HG02642 (cell line): Measurements from ENCODE around the gene STH.

Source experiments
- ATAC-seq: cut with Tn5 transposase; IDR thresholded peaks from one replicate; pipeline ENCODE4 v1.9.1; 2021; ENCODE audit warnings: mild to moderate bottlenecking; ENCODE audit not compliant: unreplicated experiment, poor library complexity

STH gene

DNA sequence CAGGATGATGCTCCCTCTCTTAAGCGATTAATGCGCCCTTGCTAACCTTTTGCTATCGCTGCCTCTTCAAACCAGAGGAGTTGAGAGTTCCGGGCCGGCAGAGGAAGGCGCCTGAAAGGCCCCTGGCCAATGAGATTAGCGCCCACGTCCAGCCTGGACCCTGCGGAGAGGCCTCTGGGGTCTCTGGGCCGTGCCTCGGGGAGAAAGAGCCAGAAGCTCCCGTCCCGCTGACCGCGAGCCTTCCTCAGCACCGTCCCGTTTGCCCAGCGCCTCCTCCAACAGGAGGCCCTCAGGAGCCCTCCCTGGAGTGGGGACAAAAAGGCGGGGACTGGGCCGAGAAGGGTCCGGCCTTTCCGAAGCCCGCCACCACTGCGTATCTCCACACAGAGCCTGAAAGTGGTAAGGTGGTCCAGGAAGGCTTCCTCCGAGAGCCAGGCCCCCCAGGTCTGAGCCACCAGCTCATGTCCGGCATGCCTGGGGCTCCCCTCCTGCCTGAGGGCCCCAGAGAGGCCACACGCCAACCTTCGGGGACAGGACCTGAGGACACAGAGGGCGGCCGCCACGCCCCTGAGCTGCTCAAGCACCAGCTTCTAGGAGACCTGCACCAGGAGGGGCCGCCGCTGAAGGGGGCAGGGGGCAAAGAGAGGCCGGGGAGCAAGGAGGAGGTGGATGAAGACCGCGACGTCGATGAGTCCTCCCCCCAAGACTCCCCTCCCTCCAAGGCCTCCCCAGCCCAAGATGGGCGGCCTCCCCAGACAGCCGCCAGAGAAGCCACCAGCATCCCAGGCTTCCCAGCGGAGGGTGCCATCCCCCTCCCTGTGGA, 16.0 kb upstream of the STH start:
- no peak for ATAC-seq

DNA sequence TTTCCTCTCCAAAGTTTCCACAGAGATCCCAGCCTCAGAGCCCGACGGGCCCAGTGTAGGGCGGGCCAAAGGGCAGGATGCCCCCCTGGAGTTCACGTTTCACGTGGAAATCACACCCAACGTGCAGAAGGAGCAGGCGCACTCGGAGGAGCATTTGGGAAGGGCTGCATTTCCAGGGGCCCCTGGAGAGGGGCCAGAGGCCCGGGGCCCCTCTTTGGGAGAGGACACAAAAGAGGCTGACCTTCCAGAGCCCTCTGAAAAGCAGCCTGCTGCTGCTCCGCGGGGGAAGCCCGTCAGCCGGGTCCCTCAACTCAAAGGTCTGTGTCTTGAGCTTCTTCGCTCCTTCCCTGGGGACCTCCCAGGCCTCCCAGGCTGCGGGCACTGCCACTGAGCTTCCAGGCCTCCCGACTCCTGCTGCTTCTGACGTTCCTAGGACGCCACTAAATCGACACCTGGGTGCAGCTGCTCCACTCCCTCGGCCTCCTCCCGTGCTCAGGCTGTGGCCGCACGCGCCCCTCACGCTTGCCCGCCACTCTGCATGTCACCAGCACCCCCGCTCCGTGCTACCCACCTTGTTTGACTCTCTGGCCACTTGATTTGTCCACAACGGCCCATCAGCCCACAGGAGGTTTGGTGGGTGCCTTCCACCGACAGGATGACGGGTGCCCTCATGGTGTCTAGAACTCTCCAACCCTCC, 15.3 kb upstream of the STH start:
- no peak for ATAC-seq

DNA sequence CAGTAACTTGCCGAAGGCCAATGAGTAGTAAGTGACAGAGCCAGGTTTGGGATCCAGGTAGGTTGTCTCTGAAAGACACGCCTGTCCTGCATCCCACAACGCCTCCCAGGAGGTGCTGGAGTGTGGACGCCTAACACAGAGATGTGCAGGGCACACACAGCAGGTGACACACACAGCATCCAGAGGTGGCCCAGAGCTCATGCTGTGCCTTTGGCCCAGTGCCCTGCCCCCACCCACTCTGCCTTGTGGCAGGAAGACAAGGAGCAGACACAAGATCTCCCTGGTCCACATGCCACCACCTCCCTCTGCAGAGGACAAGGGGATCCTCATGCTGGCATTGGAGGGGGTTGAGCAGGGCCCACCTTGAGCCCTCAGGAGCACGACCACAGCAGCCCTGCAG, 14.7 kb upstream of the STH start:
- ATAC-seq, result no peak

DNA sequence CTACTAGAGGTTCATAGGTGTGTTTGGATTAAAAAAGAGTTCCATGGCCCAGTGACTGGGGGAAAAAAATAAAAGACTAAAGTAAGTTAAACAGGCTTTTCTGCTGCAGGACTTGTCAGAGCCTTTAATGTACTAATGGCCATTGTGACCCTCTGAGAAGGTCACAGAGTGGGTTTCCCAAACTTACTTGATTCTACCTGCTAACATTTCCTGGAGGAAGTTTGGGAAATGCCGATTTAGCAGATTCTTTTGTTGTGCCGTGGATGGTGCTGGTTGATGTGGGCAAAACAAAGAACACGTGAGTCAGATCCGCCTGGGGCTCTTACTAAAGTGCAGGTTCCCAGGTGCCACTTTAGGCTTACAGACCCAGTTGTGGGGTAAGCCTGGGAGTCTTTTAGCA, 13.6 kb upstream of the STH start:
- ATAC-seq, result no peak

DNA sequence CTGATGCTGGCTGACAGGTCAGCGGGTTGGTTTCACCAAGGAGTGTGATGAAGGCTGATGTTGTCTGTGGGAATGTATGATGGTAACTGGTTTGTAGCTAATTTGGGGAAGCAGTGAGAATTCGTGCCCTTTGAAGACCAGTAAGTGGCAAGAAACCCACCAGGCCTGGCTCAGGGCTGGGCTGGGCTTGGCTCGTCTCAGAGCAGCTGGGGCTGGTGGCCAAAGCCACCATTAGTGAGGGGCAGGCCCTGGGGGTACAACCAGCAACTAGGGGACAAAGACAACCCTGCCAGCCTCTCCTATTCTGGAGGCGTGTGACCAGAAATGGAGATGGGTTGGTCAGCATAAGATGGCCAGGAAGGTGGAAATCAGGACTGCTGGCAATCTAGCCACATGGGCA, 13.0 kb upstream of the STH start:
- no peak for ATAC-seq

DNA sequence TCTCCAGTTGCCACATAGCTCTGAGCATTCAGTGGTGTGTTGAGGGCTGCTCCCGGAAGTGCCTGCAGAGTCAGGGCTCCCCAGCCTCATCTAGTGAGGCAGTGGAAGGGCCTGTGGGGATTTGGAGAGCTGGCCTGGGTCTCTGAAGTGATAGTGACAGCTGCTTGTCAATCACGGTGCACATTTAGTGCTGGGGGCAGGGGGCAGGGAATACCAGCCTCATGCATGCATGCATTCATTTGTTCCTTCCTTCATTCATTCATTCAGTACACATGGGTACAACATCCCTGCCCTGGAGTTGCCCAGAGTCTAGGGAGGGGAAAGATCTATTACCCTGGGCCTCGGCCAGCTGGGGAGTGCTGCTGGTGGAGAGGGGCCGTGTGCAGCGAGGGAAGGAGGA, 11.3 kb upstream of the STH start:
- no peak for ATAC-seq

DNA sequence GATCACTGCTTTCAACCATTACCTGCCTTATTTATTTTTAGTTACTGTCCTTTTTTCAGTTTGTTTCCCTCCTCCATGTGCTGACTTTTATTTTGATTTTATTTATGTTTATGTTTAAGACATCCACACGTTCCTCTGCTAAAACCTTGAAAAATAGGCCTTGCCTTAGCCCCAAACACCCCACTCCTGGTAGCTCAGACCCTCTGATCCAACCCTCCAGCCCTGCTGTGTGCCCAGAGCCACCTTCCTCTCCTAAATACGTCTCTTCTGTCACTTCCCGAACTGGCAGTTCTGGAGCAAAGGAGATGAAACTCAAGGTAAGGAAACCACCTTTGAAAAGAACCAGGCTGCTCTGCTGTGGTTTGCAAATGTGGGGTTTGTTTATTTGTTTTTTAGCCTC, 9.3 kb upstream of the STH start:
- ATAC-seq, result no peak

DNA sequence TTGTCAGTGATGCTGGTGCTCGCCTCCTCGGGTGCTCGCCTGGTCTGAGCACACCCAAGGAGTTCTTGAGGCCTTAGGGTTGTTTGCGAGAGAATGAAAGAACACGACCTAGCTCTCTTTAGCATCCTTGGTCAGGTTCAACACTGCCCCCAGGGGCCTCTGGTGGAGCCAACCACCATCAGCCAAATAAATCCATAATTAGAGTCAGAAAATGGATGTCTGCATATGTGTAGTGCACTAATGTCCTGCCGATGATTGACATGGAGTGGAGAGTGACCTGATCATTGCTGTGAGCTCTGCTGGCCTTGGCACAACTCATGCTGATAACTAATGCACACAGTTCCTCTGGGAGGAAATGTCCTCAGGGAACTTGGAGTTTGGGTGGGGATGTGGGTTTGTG, 8.2 kb upstream of the STH start:
- no peak for ATAC-seq

DNA sequence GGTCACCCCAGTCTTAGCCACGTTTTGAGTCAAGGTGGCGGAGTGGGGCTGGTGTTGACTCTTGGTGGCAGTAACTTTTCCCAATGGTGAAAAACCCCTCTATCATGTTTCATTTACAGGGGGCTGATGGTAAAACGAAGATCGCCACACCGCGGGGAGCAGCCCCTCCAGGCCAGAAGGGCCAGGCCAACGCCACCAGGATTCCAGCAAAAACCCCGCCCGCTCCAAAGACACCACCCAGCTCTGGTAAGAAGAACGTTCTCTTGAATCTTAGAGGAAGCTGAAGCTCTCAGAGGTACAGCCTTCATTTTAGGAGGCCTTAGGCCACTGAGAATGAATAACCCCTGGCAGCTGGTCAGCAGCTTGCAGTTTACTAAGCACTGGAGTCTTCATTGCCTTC, 7.7 kb upstream of the STH start:
- no peak for ATAC-seq

DNA sequence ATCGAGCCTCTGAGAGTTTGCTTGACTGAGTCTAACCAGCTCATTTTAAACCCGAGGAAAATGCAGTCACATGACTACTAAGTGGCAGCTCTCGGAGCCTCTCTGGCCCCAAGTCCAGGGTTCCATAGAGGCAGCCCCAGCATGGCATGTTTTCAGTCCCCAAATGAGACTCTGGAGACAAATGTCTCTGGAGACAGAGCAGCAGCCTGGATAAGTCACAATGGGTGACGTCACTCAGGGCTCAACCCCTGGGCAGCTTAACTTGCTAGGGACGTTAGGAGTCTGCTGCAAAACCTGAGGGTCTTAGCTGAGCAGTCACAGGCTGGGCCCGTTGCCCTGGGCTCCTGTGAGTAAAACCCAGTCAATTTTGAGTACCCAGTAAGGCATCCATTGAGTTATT, 6.9 kb upstream of the STH start:
- ATAC-seq, result no peak

DNA sequence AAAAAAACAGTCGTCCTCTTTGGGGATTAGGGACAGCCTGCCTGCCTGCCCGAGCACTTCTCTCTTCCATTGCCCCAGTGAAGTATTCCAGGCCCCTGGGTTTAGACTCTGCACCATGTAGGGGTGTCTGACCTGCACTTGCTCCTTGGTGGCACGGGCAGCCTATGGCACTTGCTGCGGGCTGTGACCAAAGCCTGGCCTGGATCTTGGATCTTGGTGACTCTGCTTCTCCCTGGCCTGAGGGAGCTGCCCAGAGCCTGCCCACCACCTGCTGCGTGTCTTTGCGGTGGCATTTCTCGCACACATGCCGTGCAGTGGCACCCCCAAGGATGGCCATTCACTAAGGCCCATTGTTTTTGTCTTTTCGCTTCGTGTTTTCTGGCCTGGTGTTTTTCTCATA, 6.1 kb upstream of the STH start:
- ATAC-seq, result no peak

DNA sequence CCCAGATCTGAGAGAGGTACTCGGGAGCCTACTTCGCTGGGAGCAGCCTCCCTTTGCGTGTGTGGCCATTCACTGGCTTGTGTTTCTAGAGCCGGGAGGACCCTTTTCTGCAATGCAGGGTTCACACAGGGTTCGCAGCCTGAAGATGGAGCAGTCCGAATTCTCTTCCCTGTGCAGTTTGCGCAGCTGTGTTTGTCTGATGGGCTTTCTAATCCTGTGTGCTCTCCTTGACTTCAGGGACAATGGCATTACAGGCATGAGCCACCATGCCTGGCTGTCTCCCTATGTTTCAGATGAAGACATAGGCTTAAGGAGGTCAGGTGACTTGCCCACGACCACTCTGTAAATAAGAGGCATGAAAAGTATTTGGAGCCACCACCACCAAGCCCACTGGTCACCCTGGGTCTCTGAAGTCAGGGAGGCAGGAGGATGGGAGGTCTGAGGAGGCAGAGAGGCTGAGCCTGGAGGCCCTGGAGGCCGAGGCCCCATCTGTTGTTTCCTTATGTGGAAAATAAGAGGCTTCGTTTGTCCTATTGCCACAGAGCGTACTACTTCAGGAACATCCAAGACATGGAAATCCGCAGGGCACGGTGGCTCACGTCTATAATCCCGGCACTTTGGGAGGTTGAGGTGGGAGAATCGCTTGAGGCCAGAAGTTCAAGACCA, 5.0 kb upstream of the STH start:
- ATAC-seq, result no peak

DNA sequence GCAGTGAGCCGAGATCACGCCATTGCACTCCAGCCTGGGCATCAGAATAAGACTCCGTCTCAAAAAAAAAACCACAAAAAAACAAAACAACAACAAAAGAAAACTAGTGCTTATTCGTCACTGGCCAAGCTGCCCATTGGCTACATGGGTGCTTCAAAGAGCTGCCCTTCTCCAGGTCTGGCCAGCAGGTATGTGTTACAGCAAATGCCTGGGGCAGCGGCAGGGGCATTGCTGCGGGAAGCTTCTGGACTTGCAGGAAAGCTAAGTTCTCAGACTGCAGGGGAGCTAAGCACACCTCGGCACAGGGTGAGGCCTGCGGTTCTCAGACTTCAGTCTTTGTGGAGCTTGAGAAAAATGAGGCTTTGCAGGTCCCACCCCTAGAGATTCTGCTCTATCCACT, 4.1 kb upstream of the STH start:
- ATAC-seq, result no peak

DNA sequence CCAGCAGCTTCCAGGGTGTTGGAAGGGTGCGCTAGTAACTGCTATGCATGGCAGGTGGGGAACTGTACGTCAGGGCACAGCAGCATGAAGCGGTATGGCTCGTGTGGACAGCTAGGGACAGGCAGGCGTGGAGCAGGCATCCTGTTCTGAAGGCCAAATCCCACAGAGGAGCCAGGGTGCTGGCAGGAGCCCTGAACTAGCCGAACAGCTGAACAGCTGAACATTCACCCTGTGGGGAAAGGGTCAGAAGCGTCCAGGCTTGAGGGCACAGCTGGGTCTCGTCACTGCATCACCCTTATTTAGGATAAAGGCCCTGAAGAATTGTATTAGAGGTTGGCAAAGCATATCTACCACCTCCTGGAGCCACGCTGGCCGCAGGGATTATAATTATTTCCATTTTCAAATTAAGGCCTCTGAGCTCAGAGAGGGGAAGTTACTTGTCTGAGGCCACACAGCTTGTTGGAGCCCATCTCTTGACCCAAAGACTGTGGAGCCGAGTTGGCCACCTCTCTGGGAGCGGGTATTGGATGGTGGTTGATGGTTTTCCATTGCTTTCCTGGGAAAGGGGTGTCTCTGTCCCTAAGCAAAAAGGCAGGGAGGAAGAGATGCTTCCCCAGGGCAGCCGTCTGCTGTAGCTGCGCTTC, 3.3 kb upstream of the STH start:
- no peak for ATAC-seq

DNA sequence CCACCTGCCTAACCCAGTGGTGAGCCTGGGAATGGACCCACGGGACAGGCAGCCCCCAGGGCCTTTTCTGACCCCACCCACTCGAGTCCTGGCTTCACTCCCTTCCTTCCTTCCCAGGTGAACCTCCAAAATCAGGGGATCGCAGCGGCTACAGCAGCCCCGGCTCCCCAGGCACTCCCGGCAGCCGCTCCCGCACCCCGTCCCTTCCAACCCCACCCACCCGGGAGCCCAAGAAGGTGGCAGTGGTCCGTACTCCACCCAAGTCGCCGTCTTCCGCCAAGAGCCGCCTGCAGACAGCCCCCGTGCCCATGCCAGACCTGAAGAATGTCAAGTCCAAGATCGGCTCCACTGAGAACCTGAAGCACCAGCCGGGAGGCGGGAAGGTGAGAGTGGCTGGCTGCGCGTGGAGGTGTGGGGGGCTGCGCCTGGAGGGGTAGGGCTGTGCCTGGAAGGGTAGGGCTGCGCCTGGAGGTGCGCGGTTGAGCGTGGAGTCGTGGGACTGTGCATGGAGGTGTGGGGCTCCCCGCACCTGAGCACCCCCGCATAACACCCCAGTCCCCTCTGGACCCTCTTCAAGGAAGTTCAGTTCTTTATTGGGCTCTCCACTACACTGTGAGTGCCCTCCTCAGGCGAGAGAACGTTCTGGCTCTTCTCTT, 2.6 kb upstream of the STH start:
- ATAC-seq, result no peak

DNA sequence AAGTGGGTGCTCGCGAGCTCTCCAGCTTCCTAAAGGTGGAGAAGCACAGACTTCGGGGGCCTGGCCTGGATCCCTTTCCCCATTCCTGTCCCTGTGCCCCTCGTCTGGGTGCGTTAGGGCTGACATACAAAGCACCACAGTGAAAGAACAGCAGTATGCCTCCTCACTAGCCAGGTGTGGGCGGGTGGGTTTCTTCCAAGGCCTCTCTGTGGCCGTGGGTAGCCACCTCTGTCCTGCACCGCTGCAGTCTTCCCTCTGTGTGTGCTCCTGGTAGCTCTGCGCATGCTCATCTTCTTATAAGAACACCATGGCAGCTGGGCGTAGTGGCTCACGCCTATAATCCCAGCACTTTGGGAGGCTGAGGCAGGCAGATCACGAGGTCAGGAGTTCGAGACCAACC, 1.9 kb upstream of the STH start:
- ATAC-seq, result no peak

DNA sequence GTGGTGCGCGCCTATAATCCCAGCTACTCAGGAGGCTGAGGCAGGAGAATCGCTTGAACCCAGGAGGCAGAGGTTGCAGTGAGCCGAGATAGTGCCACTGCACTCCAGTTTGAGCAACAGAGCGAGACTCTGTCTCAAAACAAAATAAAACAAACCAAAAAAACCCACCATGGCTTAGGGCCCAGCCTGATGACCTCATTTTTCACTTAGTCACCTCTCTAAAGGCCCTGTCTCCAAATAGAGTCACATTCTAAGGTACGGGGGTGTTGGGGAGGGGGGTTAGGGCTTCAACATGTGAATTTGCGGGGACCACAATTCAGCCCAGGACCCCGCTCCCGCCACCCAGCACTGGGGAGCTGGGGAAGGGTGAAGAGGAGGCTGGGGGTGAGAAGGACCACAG, 1.4 kb upstream of the STH start:
- ATAC-seq, result no peak

DNA sequence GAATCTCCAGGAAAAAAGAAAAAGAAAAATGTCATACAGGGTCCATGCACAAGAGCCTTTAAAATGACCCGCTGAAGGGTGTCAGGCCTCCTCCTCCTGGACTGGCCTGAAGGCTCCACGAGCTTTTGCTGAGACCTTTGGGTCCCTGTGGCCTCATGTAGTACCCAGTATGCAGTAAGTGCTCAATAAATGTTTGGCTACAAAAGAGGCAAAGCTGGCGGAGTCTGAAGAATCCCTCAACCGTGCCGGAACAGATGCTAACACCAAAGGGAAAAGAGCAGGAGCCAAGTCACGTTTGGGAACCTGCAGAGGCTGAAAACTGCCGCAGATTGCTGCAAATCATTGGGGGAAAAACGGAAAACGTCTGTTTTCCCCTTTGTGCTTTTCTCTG, 845 bp downstream of the STH start:
- no peak for ATAC-seq

DNA sequence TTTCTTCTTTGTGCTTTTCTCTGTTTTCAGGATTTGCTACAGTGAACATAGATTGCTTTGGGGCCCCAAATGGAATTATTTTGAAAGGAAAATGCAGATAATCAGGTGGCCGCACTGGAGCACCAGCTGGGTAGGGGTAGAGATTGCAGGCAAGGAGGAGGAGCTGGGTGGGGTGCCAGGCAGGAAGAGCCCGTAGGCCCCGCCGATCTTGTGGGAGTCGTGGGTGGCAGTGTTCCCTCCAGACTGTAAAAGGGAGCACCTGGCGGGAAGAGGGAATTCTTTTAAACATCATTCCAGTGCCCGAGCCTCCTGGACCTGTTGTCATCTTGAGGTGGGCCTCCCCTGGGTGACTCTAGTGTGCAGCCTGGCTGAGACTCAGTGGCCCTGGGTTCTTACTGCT, 1.2 kb downstream of the STH start:
- ATAC-seq, result no peak

DNA sequence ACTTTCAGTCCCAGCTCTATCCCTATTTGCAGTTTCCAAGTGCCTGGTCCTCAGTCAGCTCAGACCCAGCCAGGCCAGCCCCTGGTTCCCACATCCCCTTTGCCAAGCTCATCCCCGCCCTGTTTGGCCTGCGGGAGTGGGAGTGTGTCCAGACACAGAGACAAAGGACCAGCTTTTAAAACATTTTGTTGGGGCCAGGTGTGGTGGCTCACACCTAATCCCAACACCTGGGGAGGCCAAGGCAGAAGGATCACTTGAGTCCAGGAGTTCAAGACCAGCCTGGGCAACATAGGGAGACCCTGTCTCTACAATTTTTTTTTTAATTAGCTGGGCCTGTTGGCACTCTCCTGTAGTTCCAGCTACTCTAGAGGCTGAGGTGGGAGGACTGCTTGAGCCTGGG, 1.7 kb downstream of the STH start:
- no peak for ATAC-seq
